Body of pancreas (tissue), 4 donors: ENCODE results near the gene ID2. TPM values are rescaled to one million over a fixed set of nuclear protein-coding genes. Genes with fewer than 3 reads are reported as not detected.

ENCODE experiments used
- ATAC-seq: fragments of 150-250 bp; one replicate; pipeline ENCODE4 v1.9.1; 2016
- DNase-seq, 4 donors: peaks; one replicate each; pipeline ENCODE4 v3.0.0-alpha.2; 2019
- H3K27ac ChIP-seq, 4 donors: fragments of 200-600 bp; sonication (generic); 1 replicate in 3 of 4; 2 replicates in 1 of 4; pipeline versions ENCODE4 v1.5.1 to v1.6.1; 2016 to 2019; ENCODE audit warnings: mild to moderate bottlenecking in 1 of 4, mixed read lengths in 1 of 4, moderate library complexity in 1 of 4
- H3K27me3 ChIP-seq, 2 donors: fragments of 200-600 bp; sonication (generic); one replicate each; pipeline ENCODE4 v1.6.0; 2016; ENCODE audit warnings: mild to moderate bottlenecking in 1 of 2
- H3K36me3 ChIP-seq, 2 donors: fragments of 200-600 bp; sonication (generic); replicated peaks in 1 of 2; 2 replicates each; pipeline ENCODE4 v1.5.1; 2016; ENCODE audit warnings: low read depth in 2 of 2; ENCODE audit not compliant: insufficient read depth in 1 of 2
- H3K4me1 ChIP-seq: fragments of 200-600 bp; sonication (generic); one replicate; pipeline ENCODE4 v1.6.0; 2016
- H3K4me3 ChIP-seq, 2 donors: fragments of 200-600 bp; sonication (generic); 1 replicate in 1 of 2; 2 replicates in 1 of 2; pipeline ENCODE4 v1.5.1; 2016 to 2019
- H3K9me3 ChIP-seq, 3 donors: fragments of 200-600 bp; sonication (generic); 1 replicate in 2 of 3; 2 replicates in 1 of 3; pipeline ENCODE4 v1.5.1; 2016
- CTCF ChIP-seq, 7 experiments: fragments of 450-650 bp in 4 of 7; fragments of 200-600 bp in 3 of 7; sonication (generic) in 3 of 7; IDR thresholded peaks; one replicate each; pipeline ENCODE4 v1.5.1; 2016 to 2019; ENCODE audit warnings: antibody characterized with exemption in 7 of 7
- POLR2A ChIP-seq, 3 donors: fragments of 450-650 bp; IDR thresholded peaks; one replicate each; pipeline ENCODE4 v1.6.1; 2016; ENCODE audit warnings: antibody characterized with exemption in 3 of 3, mild to moderate bottlenecking in 2 of 3
- WGBS, 2 donors: methylation state at CpG; one replicate each; pipeline ENCODE4 v1.1.5; 2017; 5-methylcytosine and 5-hydroxymethylcytosine counted together
- intact Hi-C: fragments of 100-400 bp; cut with DNase I; formaldehyde crosslinking; loops from one replicate; pipeline ENCODE4 v1.15.1; 2023
- total RNA-seq, 2 donors: library from RNA; depleted of rRNA; stranded (reverse); fragments of >200 nt; gene quantifications; one replicate each; pipeline ENCODE4 v1.1.0, GENCODE V29; 2016

Gene ID2
- total RNA-seq, 2 donors from 2014 or later = 50.3 to 157 TPM

GRCh38 chr2:8659092-8659734, 22.6 kb upstream of the ID2 start:
- Histone ChIP-seq H3K27me3 (no peaks in the 10 kb centered on the region), H3K4me1 (no peaks in the 10 kb centered on the region), H3K4me3 (no peak overlapping the region), H3K36me3 (no peaks in the 10 kb centered on the region), H3K9me3 (no peaks in the 10 kb centered on the region), H3K27ac (no peak overlapping the region)
- TF ChIP-seq POLR2A (IDR thresholded peaks at IDR 0.05) = no peak
- no peak for TF ChIP-seq CTCF (IDR thresholded peaks at IDR 0.05)
- ATAC-seq (no peak), DNase-seq (no peak)
- intact Hi-C loops = no loop called here
- 72 to 79% methylated on average over 9 to 10 of the region's 10 CpGs for WGBS, 2 donors

- Histone ChIP-seq H3K4me3 (no peak overlapping the region), H3K27ac (no peak overlapping the region), H3K27me3 (no peaks in the 10 kb centered on the region), H3K9me3 (no peaks in the 10 kb centered on the region), H3K36me3 (no peaks in the 10 kb centered on the region), H3K4me1 (no peaks in the 10 kb centered on the region)
- ATAC-seq (no peak), DNase-seq (no peak)
- TF ChIP-seq CTCF (IDR thresholded peaks at IDR 0.05) = no peak
- no peak for TF ChIP-seq POLR2A (IDR thresholded peaks at IDR 0.05)
- intact Hi-C loops = no loop called here
- 78% methylated on average over 10 to 18 of the region's 18 CpGs for WGBS, 2 donors
These were observed 21.9 kb upstream of the ID2 start for GRCh38 chr2:8659735-8660492.

GRCh38 chr2:8661235-8661634, 20.6 kb upstream of the ID2 start:
- DNase-seq (no peak), ATAC-seq (no peak)
- Histone ChIP-seq H3K27me3 (no peaks in the 10 kb centered on the region), H3K4me3 (no peak overlapping the region), H3K36me3 (no peaks in the 10 kb centered on the region), H3K9me3 (no peaks in the 10 kb centered on the region), H3K27ac (no peak overlapping the region), H3K4me1 (no peaks in the 10 kb centered on the region)
- intact Hi-C loops = no loop called here
- 83 to 89% methylated on average over 6 of the region's 6 CpGs for WGBS, 2 donors
- no peak for TF ChIP-seq POLR2A (IDR thresholded peaks at IDR 0.05)
- TF ChIP-seq CTCF (IDR thresholded peaks at IDR 0.05) = no peak

DNA sequence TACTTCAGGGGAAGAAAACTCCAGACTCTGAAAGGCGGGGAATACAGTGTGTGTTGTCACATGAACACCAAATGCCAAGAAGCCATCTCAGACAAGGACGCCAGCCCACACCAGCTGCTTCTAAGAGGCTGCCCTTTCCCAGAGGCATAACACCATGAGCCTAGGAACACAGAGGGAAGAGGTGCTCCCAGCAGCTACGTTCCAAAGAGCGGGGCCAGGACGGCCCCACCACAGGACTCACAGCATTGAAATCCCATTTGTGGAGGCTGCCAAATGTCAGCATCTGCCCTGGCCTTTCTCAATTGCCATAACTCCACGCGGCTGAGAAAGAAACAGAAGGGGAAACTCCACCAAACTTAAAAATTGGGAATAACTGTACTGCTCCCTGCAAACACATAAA, 20.1 kb upstream of the ID2 start:
- intact Hi-C loops = no loop called here
- Histone ChIP-seq H3K4me3 (no peak overlapping the region), H3K27ac (no peak overlapping the region)

More for the DNA sequence above, 20.1 kb upstream of the ID2 start:
- no peaks in the 10 kb centered on the region for H3K27me3 ChIP-seq
- no peaks in the 10 kb centered on the region for H3K36me3 ChIP-seq
- H3K4me1 ChIP-seq = no peaks in the 10 kb centered on the region
- no peak for TF ChIP-seq CTCF (IDR thresholded peaks at IDR 0.05)
- no peak for TF ChIP-seq POLR2A (IDR thresholded peaks at IDR 0.05)
- DNase-seq (peak in 1 of 4 donors; percentile 26), ATAC-seq (no peak)
- no peaks in the 10 kb centered on the region for H3K9me3 ChIP-seq
- WGBS, 2 donors = 74 to 85% methylated on average over 7 of the region's 7 CpGs
